Esophagus muscularis mucosa (tissue), 3 donors: ENCODE measurements around the gene LHX6.

Experiments used
- CTCF ChIP-seq, 3 experiments: fragments of 200-600 bp in 2 of 3; fragments of 450-650 bp in 1 of 3; sonication (generic) in 2 of 3; IDR thresholded peaks; one replicate each; pipeline ENCODE4 v1.5.1; 2017 to 2019; ENCODE audit warnings: antibody characterized with exemption in 3 of 3, mild to moderate bottlenecking in 2 of 3, moderate library complexity in 1 of 3
- EP300 ChIP-seq: sonication (generic); formaldehyde crosslinking; IDR thresholded peaks from one replicate; pipeline ENCODE4 v1.6.1; 2017; ENCODE audit warnings: antibody characterized with exemption

- TF ChIP-seq CTCF (IDR thresholded peaks at IDR 0.05) = no peak
- TF ChIP-seq EP300 = no peak
Observed at GRCh38 chr9:122192261-122192875, 36.4 kb downstream of the LHX6 start.
